Astrocyte (in vitro differentiated cells and primary cell): ENCODE data around the gene CRACDL. TPM values are rescaled to one million over a fixed set of nuclear protein-coding genes. Genes with fewer than 3 reads are reported as not detected.

Source experiments
- DNase-seq: peaks from one replicate; pipeline ENCODE4 v3.0.0-alpha.2; 2010; ENCODE audit warnings: low read depth
- FAIRE-seq: peaks from 2 replicates; lab custom pipeline; 2011; peaks lifted over from hg19 to GRCh38; lab: Jason Lieb, UNC
- H2AFZ ChIP-seq: 2 replicates; pipeline ENCODE4 v1.6.0; 2012; ENCODE audit warnings: low read depth, low read length, inconsistent platforms
- H3K27ac ChIP-seq: 2 replicates; pipeline ENCODE4 v1.5.1; 2011; ENCODE audit warnings: low read depth, low read length, inconsistent platforms
- H3K27me3 ChIP-seq: 2 replicates; pipeline ENCODE4 v1.6.0; 2011; ENCODE audit warnings: low read length, inconsistent platforms; ENCODE audit not compliant: insufficient read depth
- H3K36me3 ChIP-seq: 2 replicates; pipeline ENCODE4 v1.5.1; 2011; ENCODE audit warnings: low read length, inconsistent platforms; ENCODE audit not compliant: insufficient read depth
- H3K4me1 ChIP-seq: 2 replicates; pipeline ENCODE4 v1.5.1; 2011; ENCODE audit warnings: low read length, inconsistent platforms; ENCODE audit not compliant: insufficient read depth
- H3K4me2 ChIP-seq: 2 replicates; pipeline ENCODE4 v1.6.0; 2012; ENCODE audit warnings: low read length, inconsistent platforms
- H3K4me3 ChIP-seq: 2 replicates; pipeline ENCODE4 v1.5.1; 2011; ENCODE audit warnings: low read depth, mild to moderate bottlenecking, low read length, inconsistent platforms; ENCODE audit not compliant: insufficient read depth
- H3K79me2 ChIP-seq: 2 replicates; pipeline ENCODE4 v1.6.0; 2012; ENCODE audit warnings: mild to moderate bottlenecking, low read length, inconsistent platforms; ENCODE audit not compliant: insufficient read depth
- H3K9ac ChIP-seq: 2 replicates; pipeline ENCODE4 v1.6.0; 2012; ENCODE audit warnings: mild to moderate bottlenecking, low read length, inconsistent platforms
- H3K9me3 ChIP-seq: 2 replicates; pipeline ENCODE4 v1.5.1; 2012; ENCODE audit warnings: low read depth, mild to moderate bottlenecking, low read length, inconsistent platforms; ENCODE audit not compliant: insufficient read depth
- H4K20me1 ChIP-seq: 2 replicates; pipeline ENCODE4 v1.6.0; 2012; ENCODE audit warnings: low read length, inconsistent platforms; ENCODE audit not compliant: insufficient read depth
- H3K27ac Mint-ChIP-seq: one replicate; pipeline ENCODE4 v1.8.0; 2021; ENCODE audit warnings: mild to moderate bottlenecking, mixed read lengths; ENCODE audit not compliant: unreplicated experiment
- H3K27me3 Mint-ChIP-seq: one replicate; pipeline ENCODE4 v1.8.0; 2021; ENCODE audit warnings: low read depth, mixed read lengths; ENCODE audit not compliant: unreplicated experiment
- H3K36me3 Mint-ChIP-seq: one replicate; pipeline ENCODE4 v1.8.0; 2021; ENCODE audit warnings: low read depth, mixed read lengths; ENCODE audit not compliant: unreplicated experiment
- H3K4me1 Mint-ChIP-seq: one replicate; pipeline ENCODE4 v1.8.0; 2021; ENCODE audit warnings: low read depth, mixed read lengths; ENCODE audit not compliant: unreplicated experiment
- H3K4me3 Mint-ChIP-seq: one replicate; pipeline ENCODE4 v1.8.0; 2021; ENCODE audit warnings: mild to moderate bottlenecking, moderate library complexity, mixed read lengths; ENCODE audit not compliant: unreplicated experiment
- H3K9me3 Mint-ChIP-seq: one replicate; pipeline ENCODE4 v1.8.0; 2021; ENCODE audit warnings: mild to moderate bottlenecking, mixed read lengths; ENCODE audit not compliant: unreplicated experiment
- EZH2 ChIP-seq: IDR thresholded peaks from 2 replicates; pipeline ENCODE4 v1.6.1; 2012; ENCODE audit warnings: mild to moderate bottlenecking, low read length, inconsistent platforms; ENCODE audit not compliant: insufficient read depth
- total RNA-seq: library from RNA; stranded (reverse); gene quantifications from 2 replicates; pipeline ENCODE4 v1.2.1, GENCODE V29; 2021
- TF ChIP-seq, protein P1 (sequence below): IDR thresholded peaks from 2 replicates; pipeline ENCODE4 v1.5.1; 2011; ENCODE audit warnings: low read depth, mild to moderate bottlenecking, inconsistent platforms, low read length, moderate library complexity; ENCODE audit not compliant: insufficient read depth

The CRACDL gene
- total RNA-seq, 1 donor from 2014 or later: 1.8 TPM

DNA sequence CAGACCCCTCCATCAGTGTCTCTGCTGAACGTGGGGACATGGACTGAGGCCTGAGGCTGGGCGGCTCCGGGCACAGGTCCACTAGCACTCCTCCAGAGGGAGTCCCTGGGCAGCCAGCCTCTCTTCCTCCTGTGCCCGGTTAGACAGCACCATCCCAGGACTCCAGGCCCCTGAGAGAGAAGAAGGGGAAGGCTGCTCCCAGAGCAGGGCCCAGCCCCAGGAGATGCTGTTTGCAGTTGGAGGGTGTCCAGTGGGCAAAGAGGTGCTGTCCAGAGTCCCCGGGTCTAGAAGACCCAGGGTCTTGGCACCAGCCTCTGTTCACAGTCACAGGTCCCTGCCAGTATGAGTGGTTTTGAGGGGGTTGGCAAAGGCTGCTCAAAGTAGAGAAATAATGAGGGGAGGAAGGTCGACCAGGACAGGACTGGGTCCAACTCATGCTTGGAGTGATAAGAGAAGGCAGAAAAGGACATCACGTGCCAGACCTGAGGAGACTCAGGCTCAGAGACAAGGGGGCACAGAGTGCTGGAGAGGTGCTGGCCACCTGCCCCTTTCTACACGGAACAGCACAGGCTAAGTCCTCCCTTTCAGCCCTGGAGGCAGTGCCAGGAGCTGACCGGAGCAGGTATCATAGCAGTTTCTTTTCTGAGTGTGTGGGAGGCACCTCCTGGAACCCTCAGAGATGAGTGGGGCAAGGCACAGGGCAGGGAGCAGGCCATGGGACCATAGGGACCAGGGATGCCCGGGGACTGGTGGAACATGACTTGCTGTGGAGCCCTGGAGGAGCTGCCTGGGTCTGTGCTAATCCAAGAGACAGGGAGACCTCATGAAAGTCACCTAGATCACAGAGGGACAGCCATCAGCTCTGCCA is 21.1 kb downstream of the CRACDL start:
- no peak overlapping the region for H3K4me3 ChIP-seq
- H2AFZ ChIP-seq: no peak overlapping the region
- no peaks in the 10 kb centered on the region for H3K79me2 ChIP-seq
- peaks cover 37% of the 10 kb centered on the region for H3K4me1 Mint-ChIP-seq
- DNase-seq (no peak), FAIRE-seq (no peak)
- H3K4me1 ChIP-seq: peaks cover 43% of the 10 kb centered on the region
- H3K4me2 ChIP-seq: no peak overlapping the region
- H3K9me3 ChIP-seq: no peaks in the 10 kb centered on the region
- no peaks in the 10 kb centered on the region for H3K36me3 ChIP-seq
- H3K9me3 Mint-ChIP-seq: no peaks in the 10 kb centered on the region
- H3K9ac ChIP-seq: no peak overlapping the region
- H3K27me3 ChIP-seq: no peaks in the 10 kb centered on the region
- no peak overlapping the region for H3K27ac ChIP-seq
- no peaks in the 10 kb centered on the region for H3K36me3 Mint-ChIP-seq
- H3K27ac Mint-ChIP-seq: peak overlapping the region; percentile 62
- H4K20me1 ChIP-seq: no peaks in the 10 kb centered on the region
- H3K4me3 Mint-ChIP-seq: no peak overlapping the region
- TF ChIP-seq, protein P1, sequence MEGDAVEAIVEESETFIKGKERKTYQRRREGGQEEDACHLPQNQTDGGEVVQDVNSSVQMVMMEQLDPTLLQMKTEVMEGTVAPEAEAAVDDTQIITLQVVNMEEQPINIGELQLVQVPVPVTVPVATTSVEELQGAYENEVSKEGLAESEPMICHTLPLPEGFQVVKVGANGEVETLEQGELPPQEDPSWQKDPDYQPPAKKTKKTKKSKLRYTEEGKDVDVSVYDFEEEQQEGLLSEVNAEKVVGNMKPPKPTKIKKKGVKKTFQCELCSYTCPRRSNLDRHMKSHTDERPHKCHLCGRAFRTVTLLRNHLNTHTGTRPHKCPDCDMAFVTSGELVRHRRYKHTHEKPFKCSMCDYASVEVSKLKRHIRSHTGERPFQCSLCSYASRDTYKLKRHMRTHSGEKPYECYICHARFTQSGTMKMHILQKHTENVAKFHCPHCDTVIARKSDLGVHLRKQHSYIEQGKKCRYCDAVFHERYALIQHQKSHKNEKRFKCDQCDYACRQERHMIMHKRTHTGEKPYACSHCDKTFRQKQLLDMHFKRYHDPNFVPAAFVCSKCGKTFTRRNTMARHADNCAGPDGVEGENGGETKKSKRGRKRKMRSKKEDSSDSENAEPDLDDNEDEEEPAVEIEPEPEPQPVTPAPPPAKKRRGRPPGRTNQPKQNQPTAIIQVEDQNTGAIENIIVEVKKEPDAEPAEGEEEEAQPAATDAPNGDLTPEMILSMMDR: no peak
- TF ChIP-seq EZH2: no peak
- no peaks in the 10 kb centered on the region for H3K27me3 Mint-ChIP-seq

DNA sequence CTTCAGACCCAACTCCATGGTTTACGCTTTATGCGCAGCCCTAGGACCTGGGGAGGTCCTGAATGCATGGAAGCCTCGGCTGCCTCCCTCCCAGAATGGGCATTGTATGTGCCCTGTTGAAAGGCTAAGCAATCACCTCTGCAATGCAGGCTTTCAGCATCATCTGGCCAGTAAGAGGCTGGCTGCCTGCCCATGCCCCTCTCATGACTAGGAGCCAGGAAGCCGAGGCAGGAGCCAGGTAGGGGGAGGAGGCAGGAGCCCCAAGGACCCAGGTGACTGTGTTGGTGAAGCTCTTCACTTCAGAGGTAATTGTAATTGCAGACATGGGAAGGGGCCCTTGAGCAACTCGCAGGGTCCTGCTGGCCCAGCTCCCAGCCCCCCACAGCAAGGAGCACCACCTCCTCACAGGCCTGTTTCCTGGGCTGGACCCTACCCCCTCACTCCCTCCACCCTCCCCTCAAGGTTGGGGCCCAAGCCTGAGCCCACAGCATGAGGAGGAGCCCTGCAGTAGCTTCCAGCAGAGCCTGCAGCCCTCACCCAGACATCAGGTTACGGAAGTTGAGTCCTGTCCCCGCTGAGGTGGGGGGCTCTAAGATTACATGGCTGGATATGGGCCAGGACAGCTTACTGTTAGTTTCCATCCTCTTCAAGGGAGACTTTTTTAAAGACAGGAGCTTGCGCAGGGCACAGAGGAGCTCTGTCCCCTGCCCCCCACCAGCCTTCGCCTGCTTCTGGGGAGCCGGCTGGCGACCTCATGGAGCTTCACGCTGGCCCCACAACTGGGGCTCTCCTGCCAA is 21.9 kb downstream of the CRACDL start:
- no peak for DNase-seq
- no peaks in the 10 kb centered on the region for H4K20me1 ChIP-seq
- no peak overlapping the region for H3K4me2 ChIP-seq
- Mint-ChIP-seq H3K4me1 (peaks cover 44% of the 10 kb centered on the region), H3K36me3 (no peaks in the 10 kb centered on the region), H3K4me3 (no peak overlapping the region), H3K9me3 (no peaks in the 10 kb centered on the region), H3K27ac (no peak overlapping the region), H3K27me3 (no peaks in the 10 kb centered on the region)
- H3K79me2 ChIP-seq: no peaks in the 10 kb centered on the region
- FAIRE-seq: no peak
- H3K27ac ChIP-seq: no peak overlapping the region
- no peaks in the 10 kb centered on the region for H3K27me3 ChIP-seq
- H3K4me1 ChIP-seq: peaks cover 51% of the 10 kb centered on the region
- no peak overlapping the region for H3K9ac ChIP-seq
- H3K9me3 ChIP-seq: no peaks in the 10 kb centered on the region
- H2AFZ ChIP-seq: no peak overlapping the region
- TF ChIP-seq, protein P1: no peak
- TF ChIP-seq EZH2: no peak
- H3K36me3 ChIP-seq: no peaks in the 10 kb centered on the region
- no peak overlapping the region for H3K4me3 ChIP-seq
